ENCODE data around the gene CD55.

The CD55 gene

GRCh38 chr1:207405814-207406213 is 84.3 kb downstream of the CD55 start:
- Histone ChIP-seq H3K4me1 (ENCODE audit: control insufficient read depth, low read length) (no peaks in the 10 kb centered on the region), H3K4me2 (ENCODE audit: low read length) (no peak overlapping the region), H4K20me1 (ENCODE audit: control insufficient read depth, insufficient read depth, low read depth, low read length) (no peaks in the 10 kb centered on the region), H3K27me3 (ENCODE audit: control insufficient read depth, low read length) (no peaks in the 10 kb centered on the region), H3K9me2 (replicated peaks; ENCODE audit: control insufficient read depth, low read length) (no peaks in the 10 kb centered on the region), H3K9me3 (ENCODE audit: control insufficient read depth, insufficient read depth, low read length) (no peaks in the 10 kb centered on the region), H3K36me3 (ENCODE audit: control insufficient read depth, low read length) (no peaks in the 10 kb centered on the region), H3K4me3 (ENCODE audit: low read length) (no peak overlapping the region), H3F3A (ENCODE audit: control insufficient read depth, insufficient read depth) (no peaks in the 10 kb centered on the region), H3K27ac (ENCODE audit: low read depth, low read length) (no peak overlapping the region), H3K79me2 (ENCODE audit: control insufficient read depth, low read length) (no peaks in the 10 kb centered on the region)
- TF ChIP-seq CTCF (IDR thresholded peaks at IDR 0.05; ENCODE audit: low read depth, low read length, poor library complexity, severe bottlenecking) (no peak), EZH2phosphoT487 (IDR thresholded peaks at IDR 0.05; ENCODE audit: borderline replicate concordance, low read length) (no peak)

- Histone ChIP-seq H3K9me3 (ENCODE audit: control insufficient read depth, insufficient read depth, low read length) (no peaks in the 10 kb centered on the region), H3F3A (ENCODE audit: control insufficient read depth, insufficient read depth) (no peaks in the 10 kb centered on the region), H3K36me3 (ENCODE audit: control insufficient read depth, low read length) (no peaks in the 10 kb centered on the region), H3K27me3 (ENCODE audit: control insufficient read depth, low read length) (no peaks in the 10 kb centered on the region), H3K4me1 (ENCODE audit: control insufficient read depth, low read length) (no peaks in the 10 kb centered on the region), H3K4me3 (ENCODE audit: low read length) (no peak overlapping the region), H3K27ac (ENCODE audit: low read depth, low read length) (no peak overlapping the region), H4K20me1 (ENCODE audit: control insufficient read depth, insufficient read depth, low read depth, low read length) (no peaks in the 10 kb centered on the region), H3K79me2 (ENCODE audit: control insufficient read depth, low read length) (no peaks in the 10 kb centered on the region), H3K4me2 (ENCODE audit: low read length) (no peak overlapping the region), H3K9me2 (replicated peaks; ENCODE audit: control insufficient read depth, low read length) (no peaks in the 10 kb centered on the region)
- no peak for TF ChIP-seq CTCF (IDR thresholded peaks at IDR 0.05; ENCODE audit: low read depth, low read length, poor library complexity, severe bottlenecking)
- no peak for TF ChIP-seq EZH2phosphoT487 (IDR thresholded peaks at IDR 0.05; ENCODE audit: borderline replicate concordance, low read length)
These were observed 86.3 kb downstream of the CD55 start for GRCh38 chr1:207407655-207408260.
